PC-3 (cell line): ENCODE measurements around the gene TMEM11. TPM values are rescaled to one million over a fixed set of nuclear protein-coding genes. Genes with fewer than 3 reads are reported as not detected.

Experiments
- ATAC-seq: fragments of 200-7000 bp; cut with Tn5 transposase; 2 replicates; pipeline ENCODE4 v1.9.1; 2020; ENCODE audit warnings: mild to moderate bottlenecking, moderate library complexity
- BruUV-seq: library from RNA; stranded (reverse); fragments of 400-500 nt; replicated peaks from 2 replicates; lab custom pipeline; 2021; lab: Mats Ljungman, UMichigan
- CTCF ChIA-PET: fragments of 300-600 bp; sonication (Branson Sonifier 250); formaldehyde crosslinking; loops from one replicate; lab custom pipeline; 2022; ENCODE audit warnings: antibody characterized with exemption; lab: Charles Lee
- POLR2A ChIA-PET: fragments of 300-600 bp; sonication (Branson Sonifier 250); formaldehyde crosslinking; loops from one replicate; lab custom pipeline; 2022; ENCODE audit warnings: antibody characterized with exemption; ENCODE audit not compliant: unreplicated experiment; lab: Charles Lee
- DNase-seq: peaks from one replicate; pipeline ENCODE4 v3.0.0-alpha.2; 2015
- H2AFZ ChIP-seq: fragments of 300-600 bp; sonication (generic); 2 replicates; pipeline ENCODE4 v1.6.0; 2016; ENCODE audit warnings: antibody characterized with exemption, low read length
- H3F3A ChIP-seq: fragments of 300-600 bp; sonication (generic); one replicate; pipeline ENCODE4 v1.6.0; 2017; ENCODE audit warnings: antibody characterized with exemption, low read length, control low read depth, mild to moderate bottlenecking; ENCODE audit not compliant: unreplicated experiment
- H3K27ac ChIP-seq: fragments of 300-600 bp; sonication (generic); 2 replicates; pipeline ENCODE4 v1.5.1; 2016; ENCODE audit warnings: mild to moderate bottlenecking, low read length
- H3K27me3 ChIP-seq: fragments of 300-600 bp; sonication (generic); 2 replicates; pipeline ENCODE4 v1.6.1; 2016; ENCODE audit warnings: low read length, mixed read lengths
- H3K36me3 ChIP-seq: fragments of 300-600 bp; sonication (generic); 2 replicates; pipeline ENCODE4 v1.6.1; 2016; ENCODE audit warnings: low read depth, mixed run types, low read length, mixed read lengths
- H3K4me1 ChIP-seq: fragments of 300-600 bp; sonication (generic); 2 replicates; pipeline ENCODE4 v1.5.1; 2016; ENCODE audit warnings: low read length; ENCODE audit not compliant: insufficient read depth
- H3K4me2 ChIP-seq: fragments of 300-600 bp; sonication (generic); 2 replicates; pipeline ENCODE4 v1.6.0; 2016; ENCODE audit warnings: low read length
- H3K4me3 ChIP-seq: fragments of 300-600 bp; sonication (generic); 2 replicates; pipeline ENCODE4 v1.5.1; 2016; ENCODE audit warnings: mild to moderate bottlenecking, low read length, mixed read lengths
- H3K79me2 ChIP-seq: fragments of 300-600 bp; sonication (generic); 2 replicates; pipeline ENCODE4 v1.6.1; 2017; ENCODE audit warnings: low read length, mixed read lengths
- H3K9ac ChIP-seq: fragments of 300-600 bp; sonication (generic); 2 replicates; pipeline ENCODE4 v1.6.0; 2016; ENCODE audit warnings: mild to moderate bottlenecking, low read length
- H3K9me2 ChIP-seq: fragments of 300-600 bp; sonication (generic); replicated peaks from 2 replicates; pipeline ENCODE4 v1.6.1; 2016; ENCODE audit warnings: mixed run types, low read length, mixed read lengths
- H3K9me3 ChIP-seq: fragments of 300-600 bp; sonication (generic); 2 replicates; pipeline ENCODE4 v1.6.1; 2016; ENCODE audit warnings: low read length, mixed read lengths
- H4K20me1 ChIP-seq: fragments of 300-600 bp; sonication (generic); 2 replicates; pipeline ENCODE4 v1.6.1; 2016; ENCODE audit warnings: low read length, mixed read lengths
- EZH2 ChIP-seq: fragments of 300-600 bp; sonication (generic); IDR thresholded peaks from one replicate; pipeline ENCODE4 v1.6.1; 2017; ENCODE audit warnings: antibody characterized with exemption, mild to moderate bottlenecking, low read length; ENCODE audit not compliant: unreplicated experiment
- EZH2phosphoT487 ChIP-seq: fragments of 300-600 bp; sonication (generic); IDR thresholded peaks from 2 replicates; pipeline ENCODE4 v1.6.1; 2018; ENCODE audit warnings: mild to moderate bottlenecking, antibody characterized with exemption, low read length, borderline replicate concordance
- intact Hi-C: fragments of 100-400 bp; cut with micrococcal nuclease; formaldehyde crosslinking; loops from 2 replicates; pipeline ENCODE4 v1.9.0; 2023
- total RNA-seq: library from RNA; depleted of rRNA; stranded (reverse); fragments of >200 nt; gene quantifications from 2 replicates; pipeline ENCODE4 v1.2.3, GENCODE V29; 2014
- TF ChIP-seq, protein P1 (sequence below): fragments of 300-600 bp; sonication (generic); conservative IDR thresholded peaks from 2 replicates; pipeline ENCODE4 v1.5.1; 2017; ENCODE audit warnings: antibody characterized with exemption, low read depth, mild to moderate bottlenecking, low read length

TMEM11 gene
- total RNA-seq, 1 experiment from 2014 or later: 70.8 TPM

DNA sequence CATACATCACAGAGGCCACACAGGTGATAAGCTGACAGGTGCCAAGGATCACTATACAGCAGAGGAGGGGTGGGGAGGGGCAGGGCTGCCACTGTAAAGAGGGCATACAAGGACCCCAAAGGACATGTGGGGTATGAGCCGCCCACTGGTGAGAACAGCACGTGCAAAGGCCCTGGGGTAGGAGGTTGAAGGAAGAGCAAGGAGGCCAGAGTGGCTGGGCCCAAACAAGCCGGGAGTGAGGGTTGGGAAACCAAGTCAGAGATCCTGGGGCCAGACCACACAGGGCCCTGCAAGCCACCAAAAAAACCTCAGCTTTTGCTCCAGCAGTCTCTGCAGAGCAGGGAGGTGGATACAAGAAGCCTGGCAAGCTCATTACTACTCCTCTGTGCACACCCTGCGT is 32.7 kb upstream of the TMEM11 start:
- Histone ChIP-seq H3K4me3 (no peak overlapping the region), H3K27me3 (no peaks in the 10 kb centered on the region), H3K4me2 (no peak overlapping the region), H4K20me1 (no peaks in the 10 kb centered on the region), H2AFZ (no peak overlapping the region), H3K9me2 (no peaks in the 10 kb centered on the region), H3K4me1 (no peaks in the 10 kb centered on the region), H3K36me3 (no peaks in the 10 kb centered on the region), H3K27ac (no peak overlapping the region), H3K9me3 (no peaks in the 10 kb centered on the region), H3F3A (no peaks in the 10 kb centered on the region), H3K9ac (no peak overlapping the region), H3K79me2 (no peaks in the 10 kb centered on the region)
- ATAC-seq: no peak
- BruUV-seq: no TSS peak
- intact Hi-C loops: no loop called here
- no peak for TF ChIP-seq EZH2
- TF ChIP-seq, protein P1, sequence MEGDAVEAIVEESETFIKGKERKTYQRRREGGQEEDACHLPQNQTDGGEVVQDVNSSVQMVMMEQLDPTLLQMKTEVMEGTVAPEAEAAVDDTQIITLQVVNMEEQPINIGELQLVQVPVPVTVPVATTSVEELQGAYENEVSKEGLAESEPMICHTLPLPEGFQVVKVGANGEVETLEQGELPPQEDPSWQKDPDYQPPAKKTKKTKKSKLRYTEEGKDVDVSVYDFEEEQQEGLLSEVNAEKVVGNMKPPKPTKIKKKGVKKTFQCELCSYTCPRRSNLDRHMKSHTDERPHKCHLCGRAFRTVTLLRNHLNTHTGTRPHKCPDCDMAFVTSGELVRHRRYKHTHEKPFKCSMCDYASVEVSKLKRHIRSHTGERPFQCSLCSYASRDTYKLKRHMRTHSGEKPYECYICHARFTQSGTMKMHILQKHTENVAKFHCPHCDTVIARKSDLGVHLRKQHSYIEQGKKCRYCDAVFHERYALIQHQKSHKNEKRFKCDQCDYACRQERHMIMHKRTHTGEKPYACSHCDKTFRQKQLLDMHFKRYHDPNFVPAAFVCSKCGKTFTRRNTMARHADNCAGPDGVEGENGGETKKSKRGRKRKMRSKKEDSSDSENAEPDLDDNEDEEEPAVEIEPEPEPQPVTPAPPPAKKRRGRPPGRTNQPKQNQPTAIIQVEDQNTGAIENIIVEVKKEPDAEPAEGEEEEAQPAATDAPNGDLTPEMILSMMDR: no peak
- TF ChIP-seq EZH2phosphoT487: no peak
- DNase-seq: no peak
- ChIA-PET CTCF (no interaction called here), POLR2A (no interaction called here)

DNA sequence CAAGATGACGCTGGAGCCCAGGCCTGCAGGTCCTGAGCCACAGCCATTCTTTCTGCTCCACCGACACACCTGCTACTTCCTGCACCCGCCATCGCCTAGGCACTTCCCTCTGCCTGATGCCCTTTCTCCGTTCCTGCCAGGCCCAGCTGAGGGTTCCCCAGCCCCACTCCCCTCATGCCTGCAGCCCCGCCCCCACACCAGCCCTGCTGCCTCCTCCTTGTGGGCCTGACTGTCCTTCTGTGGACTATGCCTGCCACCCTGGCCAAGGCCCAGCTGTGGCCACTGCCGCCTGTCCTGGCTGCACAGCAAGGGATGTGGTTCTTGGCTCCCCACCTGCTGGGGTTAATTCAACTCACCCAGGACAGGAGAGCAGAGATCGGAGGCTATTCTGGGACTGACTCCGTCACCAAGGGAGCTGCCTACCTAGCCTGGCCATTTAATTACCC is 31.7 kb upstream of the TMEM11 start:
- BruUV-seq: no TSS peak
- Histone ChIP-seq H2AFZ (no peak overlapping the region), H3K27ac (no peak overlapping the region), H3K9me2 (no peaks in the 10 kb centered on the region), H4K20me1 (no peaks in the 10 kb centered on the region), H3K9me3 (no peaks in the 10 kb centered on the region), H3K79me2 (no peaks in the 10 kb centered on the region), H3K4me3 (no peak overlapping the region), H3F3A (no peaks in the 10 kb centered on the region), H3K4me2 (no peak overlapping the region), H3K36me3 (no peaks in the 10 kb centered on the region), H3K27me3 (no peaks in the 10 kb centered on the region), H3K4me1 (no peaks in the 10 kb centered on the region), H3K9ac (no peak overlapping the region)
- ATAC-seq: no peak
- TF ChIP-seq EZH2phosphoT487 (no peak), EZH2 (no peak)
- TF ChIP-seq, protein P1: no peak
- intact Hi-C loops: no loop called here
- DNase-seq: no peak
- CTCF ChIA-PET: no interaction called here
- POLR2A ChIA-PET: no interaction called here

DNA sequence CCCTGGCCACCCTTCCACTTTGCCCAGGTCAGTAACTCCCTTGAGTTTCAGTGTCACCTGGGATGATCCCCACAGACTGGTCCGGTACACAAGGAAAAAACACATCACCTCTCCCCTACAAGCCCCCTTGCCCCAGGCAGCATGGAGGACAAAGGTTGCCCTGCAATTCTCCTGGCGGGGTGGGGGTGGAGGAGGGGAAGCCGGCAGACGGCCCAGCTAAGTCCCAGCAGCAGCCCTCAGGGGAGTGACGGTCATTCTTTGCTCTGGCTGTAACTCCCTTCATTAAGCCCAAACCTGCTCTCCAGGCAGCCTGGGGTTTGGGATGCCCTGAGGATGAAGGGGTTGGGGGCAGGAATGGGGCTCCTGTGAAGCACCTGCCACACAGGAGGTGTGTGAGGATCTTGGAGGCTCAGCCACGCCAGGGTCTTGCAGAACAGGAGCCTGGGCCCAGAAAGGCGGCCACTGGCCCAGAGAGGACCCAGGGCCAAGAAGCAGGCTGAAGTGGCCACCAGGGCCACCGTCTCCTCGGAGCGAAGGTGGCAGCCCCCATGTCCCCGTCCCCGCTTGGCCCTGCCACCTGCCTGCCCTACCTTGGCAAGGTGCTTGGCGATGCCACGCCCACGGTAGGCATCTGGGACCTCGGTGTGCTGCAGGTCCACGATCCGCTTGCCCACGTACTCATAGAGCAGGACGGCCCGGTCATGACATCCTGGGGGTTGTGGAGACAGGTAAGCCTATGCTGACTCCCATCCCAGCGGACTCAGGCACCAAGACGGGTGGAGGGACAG is 29.7 kb upstream of the TMEM11 start:
- DNase-seq: no peak
- H3K9me2 ChIP-seq: no peaks in the 10 kb centered on the region
- H4K20me1 ChIP-seq: no peaks in the 10 kb centered on the region
- H3K9me3 ChIP-seq: no peaks in the 10 kb centered on the region
- ChIA-PET POLR2A (no interaction called here), CTCF (no interaction called here)
- intact Hi-C loops: no loop called here
- no peak overlapping the region for H3K4me2 ChIP-seq
- no peak for ATAC-seq
- no peaks in the 10 kb centered on the region for H3K27me3 ChIP-seq
- no peaks in the 10 kb centered on the region for H3F3A ChIP-seq
- no peaks in the 10 kb centered on the region for H3K79me2 ChIP-seq
- TF ChIP-seq, protein P1: no peak
- TF ChIP-seq EZH2 (no peak), EZH2phosphoT487 (no peak)
- BruUV-seq: no TSS peak
- H3K36me3 ChIP-seq: no peaks in the 10 kb centered on the region
- H3K27ac ChIP-seq: no peak overlapping the region
- H2AFZ ChIP-seq: no peak overlapping the region
- H3K9ac ChIP-seq: no peak overlapping the region
- no peaks in the 10 kb centered on the region for H3K4me1 ChIP-seq
- H3K4me3 ChIP-seq: no peak overlapping the region
